Esophagus squamous epithelium (tissue), 4 donors: Measurements from ENCODE around the gene TBL1Y.

Experiments used
- CTCF ChIP-seq, 6 experiments: fragments of 450-650 bp in 4 of 6; fragments of 200-600 bp in 2 of 6; sonication (generic) in 2 of 6; IDR thresholded peaks; one replicate each; pipeline ENCODE4 v1.5.1; 2016 to 2019; ENCODE audit warnings: antibody characterized with exemption in 6 of 6, mild to moderate bottlenecking in 4 of 6, moderate library complexity in 4 of 6
- POLR2A ChIP-seq, 4 donors: fragments of 450-650 bp; IDR thresholded peaks; one replicate each; pipeline ENCODE4 v1.6.1; 2017; ENCODE audit warnings: antibody characterized with exemption in 4 of 4, mild to moderate bottlenecking in 4 of 4, moderate library complexity in 3 of 4

GRCh38 chrY:7041983-7042382 lies 131.5 kb downstream of the TBL1Y start:
- TF ChIP-seq CTCF (IDR thresholded peaks at IDR 0.05) (no peak), POLR2A (IDR thresholded peaks at IDR 0.05) (no peak)
